Activated CD4-positive, alpha-beta memory T cell treated with anti-CD3 and anti-CD28 coated beads, Interleukin-2, amount 10 ng/mL, durations not matched to agents 7 days and 5 days (primary cell): ENCODE results near the gene JAKMIP3. TPM values are rescaled to one million over a fixed set of nuclear protein-coding genes. Genes with fewer than 3 reads are reported as not detected.

Source experiments
- total RNA-seq, 2 experiments: library from RNA; stranded (reverse); gene quantifications; one replicate each; pipeline ENCODE4 v1.2.3, GENCODE V29; 2021

JAKMIP3 gene
- total RNA-seq, 2 experiments from 2014 or later, result 0.83 to 0.90 TPM

Other genes starting within 250 kb of the JAKMIP3 start
- 10 to 100 TPM; 40.3 to 40.8 TPM for gene PPP2R2D, start 164.9 kb upstream of the JAKMIP3 start, total RNA-seq
- 10 to 100 TPM; 60.2 to 62.3 TPM for gene BNIP3, start 84.0 kb upstream of the JAKMIP3 start, total RNA-seq
- gene DPYSL4, start 121.0 kb downstream of the JAKMIP3 start, total RNA-seq, result 1 to 10 TPM; 5.4 to 6.7 TPM
- 10 to 100 TPM; 17.4 to 18.2 TPM for gene STK32C, start 242.0 kb downstream of the JAKMIP3 start, total RNA-seq